HL-60 (cell line): ENCODE measurements around the gene PRR15L.

Experiments used
- DNase-seq, 2 experiments: peaks; one replicate each; pipeline ENCODE4 v3.0.0-alpha.2; 2010 to 2020; ENCODE audit warnings: low read depth in 1 of 2, low spot score in 1 of 2
- H3K27ac ChIP-seq: fragments of 250-450 bp; sonication (Bioruptor Pico); replicated peaks from 2 replicates; pipeline ENCODE4 v1.5.1; 2020; ENCODE audit warnings: mild to moderate bottlenecking, moderate library complexity
- H3K27me3 ChIP-seq: fragments of 250-450 bp; sonication (Bioruptor Pico); 2 replicates; pipeline ENCODE4 v1.5.1; 2021; ENCODE audit warnings: mild to moderate bottlenecking, moderate library complexity; ENCODE audit not compliant: insufficient read depth, poor library complexity, severe bottlenecking
- H3K4me3 ChIP-seq: replicated peaks from 2 replicates; pipeline ENCODE4 v1.5.1; 2011; ENCODE audit warnings: mild to moderate bottlenecking, control low read depth, low read length; ENCODE audit not compliant: insufficient read depth
- CTCF ChIP-seq: IDR thresholded peaks from one replicate; pipeline ENCODE4 v1.5.1; 2011; ENCODE audit warnings: low read length, control low read depth, inconsistent platforms; ENCODE audit not compliant: insufficient read depth
- GABPA ChIP-seq: IDR thresholded peaks from 2 replicates; pipeline ENCODE4 v1.6.1; 2012; ENCODE audit warnings: low read depth
- POLR2AphosphoS5 ChIP-seq: IDR thresholded peaks from 2 replicates; pipeline ENCODE4 v1.6.1; 2012; ENCODE audit warnings: low read depth
- REST ChIP-seq: IDR thresholded peaks from 2 replicates; pipeline ENCODE4 v1.6.1; 2012; ENCODE audit warnings: low read depth; ENCODE audit not compliant: insufficient replicate concordance
- SPI1 ChIP-seq: IDR thresholded peaks from 2 replicates; pipeline ENCODE4 v1.6.1; 2012; ENCODE audit warnings: low read depth, mild to moderate bottlenecking, borderline replicate concordance

PRR15L gene

GRCh38 chr17:47980541-47980940 lies 22.9 kb upstream of the PRR15L start:
- DNase-seq: no peak

GRCh38 chr17:47978324-47978723 lies 20.6 kb upstream of the PRR15L start:
- no peaks in the 10 kb centered on the region for H3K27me3 ChIP-seq
- peak in 1 of 2 experiments; percentile 44 for DNase-seq
- TF ChIP-seq CTCF: peak; percentile 35
- TF ChIP-seq GABPA: no peak

More at GRCh38 chr17:47980541-47980940, 22.9 kb upstream of the PRR15L start:
- Histone ChIP-seq H3K27me3 (no peaks in the 10 kb centered on the region), H3K4me3 (no peak overlapping the region), H3K27ac (no peak overlapping the region)
- no peak for TF ChIP-seq POLR2AphosphoS5
- TF ChIP-seq SPI1: no peak
- TF ChIP-seq GABPA: no peak

GRCh38 chr17:47975823-47976205 lies 18.1 kb upstream of the PRR15L start:
- DNase-seq: no peak
- TF ChIP-seq SPI1: no peak
- no peak for TF ChIP-seq CTCF
- TF ChIP-seq REST: no peak
- no peak for TF ChIP-seq POLR2AphosphoS5
- no peak for TF ChIP-seq GABPA
- H3K27ac ChIP-seq: no peak overlapping the region
- no peaks in the 10 kb centered on the region for H3K27me3 ChIP-seq
- no peak overlapping the region for H3K4me3 ChIP-seq

More at GRCh38 chr17:47978324-47978723, 20.6 kb upstream of the PRR15L start:
- Histone ChIP-seq H3K4me3 (no peak overlapping the region), H3K27ac (no peak overlapping the region)

GRCh38 chr17:47975189-47975822 lies 17.6 kb upstream of the PRR15L start:
- H3K27ac ChIP-seq: no peak overlapping the region
- TF ChIP-seq SPI1 (no peak), CTCF (no peak), REST (no peak), POLR2AphosphoS5 (no peak), GABPA (no peak)
- H3K4me3 ChIP-seq: no peak overlapping the region
- H3K27me3 ChIP-seq: no peaks in the 10 kb centered on the region
- no peak for DNase-seq
